Activated CD4-positive, CD25-positive, alpha-beta regulatory T cell treated with anti-CD3 and anti-CD28 coated beads, Interleukin-2, amount 50 U/mL, for 72 hours (primary cell): ENCODE measurements around the gene SVOPL.
"Not testable (repeated sequence)": the region's sequence is repeated elsewhere in the genome, so short reads cannot be mapped to it uniquely, and the experiment has no call there.

Experiments used
- DNase-seq: peaks from one replicate; pipeline ENCODE4 v3.0.0; 2021

Gene SVOPL

GRCh38 chr7:138698281-138698680 is 2.9 kb downstream of the SVOPL start:
- no peak for DNase-seq

- DNase-seq: no peak
These were observed 3.5 kb downstream of the SVOPL start for GRCh38 chr7:138697535-138698182.

- DNase-seq: not testable (repeated sequence)
These were observed 5.4 kb downstream of the SVOPL start for GRCh38 chr7:138695776-138696175.

- DNase-seq: no peak
These were observed 6.1 kb downstream of the SVOPL start for GRCh38 chr7:138695106-138695505.

- no peak for DNase-seq
These were observed 10.0 kb downstream of the SVOPL start for GRCh38 chr7:138691178-138691577.

GRCh38 chr7:138690495-138690894 is 10.7 kb downstream of the SVOPL start:
- no peak for DNase-seq

GRCh38 chr7:138688037-138688436 is 13.1 kb downstream of the SVOPL start:
- not testable (repeated sequence) for DNase-seq

- DNase-seq: no peak
These were observed 16.8 kb downstream of the SVOPL start for GRCh38 chr7:138684340-138684739.

GRCh38 chr7:138679793-138680192 is 21.4 kb downstream of the SVOPL start:
- no peak for DNase-seq

- DNase-seq: no peak
These were observed 30.6 kb downstream of the SVOPL start for GRCh38 chr7:138670594-138670993.

- no peak for DNase-seq
These were observed 31.8 kb downstream of the SVOPL start for GRCh38 chr7:138669364-138669763.

GRCh38 chr7:138668946-138669345 is 32.2 kb downstream of the SVOPL start:
- no peak for DNase-seq

GRCh38 chr7:138668229-138668596 is 32.9 kb downstream of the SVOPL start:
- DNase-seq: no peak

- no peak for DNase-seq
These were observed 33.5 kb downstream of the SVOPL start for GRCh38 chr7:138667535-138668228.

GRCh38 chr7:138666385-138666784 is 34.8 kb downstream of the SVOPL start:
- DNase-seq: no peak

GRCh38 chr7:138665669-138666140 is 35.5 kb downstream of the SVOPL start:
- no peak for DNase-seq

- DNase-seq: no peak
These were observed 35.9 kb downstream of the SVOPL start for GRCh38 chr7:138665249-138665648.

GRCh38 chr7:138663725-138664710 is 37.1 kb downstream of the SVOPL start:
- DNase-seq: no peak

GRCh38 chr7:138662991-138663320 is 38.2 kb downstream of the SVOPL start:
- DNase-seq: no peak

- DNase-seq: no peak
These were observed 38.8 kb downstream of the SVOPL start for GRCh38 chr7:138662076-138662990.

- DNase-seq: no peak
These were observed 40.0 kb downstream of the SVOPL start for GRCh38 chr7:138661069-138661635.

GRCh38 chr7:138658889-138659288 is 42.3 kb downstream of the SVOPL start:
- DNase-seq: no peak
